GM23338 (cell line): ENCODE data around the gene ATF7IP.

Experiments
- CTCF ChIP-seq, 2 experiments: fragments of 200-600 bp in 1 of 2; sonication (generic) in 1 of 2; conservative IDR thresholded peaks; 2 replicates each; pipeline versions ENCODE4 v1.5.1 to v1.6.1; 2016 to 2017; ENCODE audit warnings: antibody characterized with exemption in 2 of 2, low read depth in 2 of 2, mild to moderate bottlenecking in 2 of 2, moderate library complexity in 1 of 2
- ETS1 ChIP-seq: IDR thresholded peaks from 2 replicates; pipeline ENCODE4 v1.6.1; 2016; ENCODE audit warnings: antibody characterized with exemption
- EZH2 ChIP-seq: fragments of 200-600 bp; sonication (generic); IDR thresholded peaks from one replicate; pipeline ENCODE4 v1.8.0; 2017; ENCODE audit warnings: antibody characterized with exemption, mild to moderate bottlenecking, low read depth; ENCODE audit not compliant: unreplicated experiment
- POLR2AphosphoS5 ChIP-seq: IDR thresholded peaks from 2 replicates; pipeline ENCODE4 v1.6.1; 2016; ENCODE audit warnings: antibody characterized with exemption, low read depth
- REST ChIP-seq: IDR thresholded peaks from one replicate; pipeline ENCODE4 v1.6.1; 2018; ENCODE audit warnings: antibody characterized with exemption; ENCODE audit not compliant: unreplicated experiment
- STAT1 ChIP-seq: IDR thresholded peaks from one replicate; pipeline ENCODE4 v1.6.1; 2016; ENCODE audit warnings: antibody characterized with exemption; ENCODE audit not compliant: unreplicated experiment

- no peak for TF ChIP-seq STAT1
- no peak for TF ChIP-seq CTCF (conservative IDR thresholded peaks at IDR 0.05; ENCODE audit: low read depth in 2 of 2)
- TF ChIP-seq REST, result no peak
- no peak for TF ChIP-seq POLR2AphosphoS5
- TF ChIP-seq ETS1, result no peak
- TF ChIP-seq EZH2, result no peak
Measured at GRCh38 chr12:14422516-14423230, 57.2 kb downstream of the ATF7IP start.
